NB4 (cell line): ENCODE measurements around the gene KRT38.

Experiments
- DNase-seq: peaks from one replicate; pipeline ENCODE4 v3.0.0; 2010; ENCODE audit warnings: low read depth
- H3K4me3 ChIP-seq: one replicate; pipeline ENCODE4 v1.5.1; 2011; ENCODE audit warnings: mild to moderate bottlenecking, low read depth, low read length, moderate library complexity
- MAX ChIP-seq: IDR thresholded peaks from 2 replicates; pipeline ENCODE4 v1.6.1; 2011; ENCODE audit warnings: low read depth, low read length
- MYC ChIP-seq: IDR thresholded peaks from 2 replicates; pipeline ENCODE4 v1.6.1; 2011; ENCODE audit warnings: low read depth, low read length
- POLR2A ChIP-seq: IDR thresholded peaks from 2 replicates; pipeline ENCODE4 v1.6.1; 2011; ENCODE audit warnings: mild to moderate bottlenecking; ENCODE audit not compliant: insufficient read length; ENCODE audit errors: extremely low read depth
- TF ChIP-seq, protein P1 (sequence below): IDR thresholded peaks from one replicate; pipeline ENCODE4 v1.5.1; 2012; ENCODE audit warnings: low read depth, low read length

The KRT38 gene

DNA sequence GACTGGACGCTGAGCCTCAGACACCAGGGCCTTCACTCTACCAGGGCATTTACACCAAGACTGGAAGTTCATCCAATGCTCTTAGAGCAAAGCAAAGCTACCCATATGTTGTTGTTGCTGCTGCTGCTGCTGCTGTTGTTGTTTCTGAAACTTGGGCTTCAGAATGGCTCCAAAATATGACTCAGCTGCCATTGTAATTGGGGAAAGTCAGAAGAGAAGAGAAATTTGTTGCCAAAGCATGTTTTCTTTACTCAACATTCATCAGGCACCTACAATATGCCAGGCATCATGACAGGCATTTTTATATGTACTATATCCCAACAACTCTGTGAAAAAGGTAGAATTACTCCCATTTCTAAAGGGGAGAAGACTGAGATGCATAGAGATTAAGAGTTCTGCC lies 14.5 kb upstream of the KRT38 start:
- no peak for DNase-seq
- no peak overlapping the region for H3K4me3 ChIP-seq
- TF ChIP-seq, protein P1, sequence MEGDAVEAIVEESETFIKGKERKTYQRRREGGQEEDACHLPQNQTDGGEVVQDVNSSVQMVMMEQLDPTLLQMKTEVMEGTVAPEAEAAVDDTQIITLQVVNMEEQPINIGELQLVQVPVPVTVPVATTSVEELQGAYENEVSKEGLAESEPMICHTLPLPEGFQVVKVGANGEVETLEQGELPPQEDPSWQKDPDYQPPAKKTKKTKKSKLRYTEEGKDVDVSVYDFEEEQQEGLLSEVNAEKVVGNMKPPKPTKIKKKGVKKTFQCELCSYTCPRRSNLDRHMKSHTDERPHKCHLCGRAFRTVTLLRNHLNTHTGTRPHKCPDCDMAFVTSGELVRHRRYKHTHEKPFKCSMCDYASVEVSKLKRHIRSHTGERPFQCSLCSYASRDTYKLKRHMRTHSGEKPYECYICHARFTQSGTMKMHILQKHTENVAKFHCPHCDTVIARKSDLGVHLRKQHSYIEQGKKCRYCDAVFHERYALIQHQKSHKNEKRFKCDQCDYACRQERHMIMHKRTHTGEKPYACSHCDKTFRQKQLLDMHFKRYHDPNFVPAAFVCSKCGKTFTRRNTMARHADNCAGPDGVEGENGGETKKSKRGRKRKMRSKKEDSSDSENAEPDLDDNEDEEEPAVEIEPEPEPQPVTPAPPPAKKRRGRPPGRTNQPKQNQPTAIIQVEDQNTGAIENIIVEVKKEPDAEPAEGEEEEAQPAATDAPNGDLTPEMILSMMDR, result no peak
- TF ChIP-seq MAX (no peak), MYC (no peak), POLR2A (no peak)

- TF ChIP-seq MYC (no peak), POLR2A (no peak), MAX (no peak)
- TF ChIP-seq, protein P1, result no peak
- H3K4me3 ChIP-seq, result no peak overlapping the region
- DNase-seq, result no peak
These were observed 12.3 kb upstream of the KRT38 start for GRCh38 chr17:41453066-41453465.

DNA sequence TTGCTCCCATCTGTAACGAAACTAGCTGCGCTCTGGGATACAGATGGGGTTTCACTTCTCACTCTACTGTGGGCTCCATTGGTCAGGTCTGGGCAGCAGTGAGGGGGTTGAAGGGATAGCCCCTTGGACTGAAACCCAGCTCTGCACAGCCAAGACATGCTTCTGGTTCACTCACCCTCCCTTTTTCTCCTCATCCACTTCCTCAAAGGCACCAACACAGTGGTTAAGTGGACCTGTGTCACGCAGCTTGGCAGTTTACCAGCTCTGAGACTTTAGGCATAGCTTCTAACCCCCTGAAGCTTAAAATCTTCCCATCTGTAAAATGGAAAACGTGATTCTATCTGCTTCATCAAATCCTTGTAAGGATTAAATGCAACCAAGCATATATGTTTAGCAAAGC lies 11.5 kb upstream of the KRT38 start:
- H3K4me3 ChIP-seq, result no peak overlapping the region
- DNase-seq, result no peak
- TF ChIP-seq MYC (no peak), POLR2A (no peak), MAX (no peak)
- TF ChIP-seq, protein P1, result no peak

- no peak for TF ChIP-seq MYC
- TF ChIP-seq POLR2A, result no peak
- TF ChIP-seq, protein P1, result no peak
- TF ChIP-seq MAX, result no peak
- no peak for DNase-seq
- H3K4me3 ChIP-seq, result no peak overlapping the region
These were observed 10.5 kb upstream of the KRT38 start for GRCh38 chr17:41451154-41451728.

- DNase-seq, result no peak
- TF ChIP-seq, protein P1, result no peak
- TF ChIP-seq MYC (no peak), MAX (no peak), POLR2A (no peak)
- H3K4me3 ChIP-seq, result no peak overlapping the region
These were observed 8.2 kb upstream of the KRT38 start for GRCh38 chr17:41449008-41449407.
